GM04503 (cell line): ENCODE results near the gene AP1M1.
A peak's percentile ranks its signal among the peaks of the same experiment; 100 is the strongest.
"Not testable (repeated sequence)": the region's sequence is repeated elsewhere in the genome, so short reads cannot be mapped to it uniquely, and the experiment has no call there.

ENCODE experiments used
- DNase-seq: peaks from one replicate; pipeline ENCODE4 v3.0.0-alpha.2; 2012; ENCODE audit warnings: low read depth

AP1M1 gene

DNA sequence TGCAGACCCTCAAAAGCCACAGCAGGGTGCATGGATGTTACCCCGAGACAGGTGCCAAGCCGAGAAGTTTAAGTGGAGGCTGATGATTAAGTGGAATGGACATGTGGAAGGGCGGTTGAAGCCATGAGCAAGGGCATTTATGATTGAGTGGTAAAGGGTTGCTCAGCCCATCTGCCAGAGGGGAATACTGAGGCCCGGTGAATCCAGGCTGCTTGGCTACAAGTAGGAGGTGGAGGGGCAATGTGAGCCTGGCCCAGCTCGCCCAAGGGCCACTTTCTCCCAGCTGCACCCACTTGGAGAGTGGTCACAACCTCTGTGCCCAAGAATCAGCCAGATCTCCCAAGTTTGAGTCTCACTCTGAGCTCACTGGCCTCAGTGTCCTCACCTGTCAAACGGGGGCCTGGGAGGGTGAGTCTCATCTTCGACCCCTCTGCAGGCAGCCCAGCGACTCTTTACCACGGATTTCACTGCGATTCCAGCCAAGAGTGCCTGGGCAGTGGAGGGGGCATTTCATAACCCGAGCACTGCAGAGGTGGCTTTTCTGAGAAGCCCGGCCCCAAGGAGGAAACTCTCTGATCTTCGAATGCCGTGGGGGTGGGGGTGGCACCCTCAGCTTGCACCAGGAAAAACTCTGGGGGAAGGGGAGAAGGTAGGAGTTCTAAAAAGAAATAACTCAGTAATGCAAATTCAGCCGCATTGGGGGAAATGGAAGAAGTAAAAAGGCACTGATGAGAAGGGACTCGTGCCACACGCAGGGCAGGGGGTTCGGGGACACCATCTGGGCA is 64.1 kb downstream of the AP1M1 start:
- DNase-seq: no peak

DNA sequence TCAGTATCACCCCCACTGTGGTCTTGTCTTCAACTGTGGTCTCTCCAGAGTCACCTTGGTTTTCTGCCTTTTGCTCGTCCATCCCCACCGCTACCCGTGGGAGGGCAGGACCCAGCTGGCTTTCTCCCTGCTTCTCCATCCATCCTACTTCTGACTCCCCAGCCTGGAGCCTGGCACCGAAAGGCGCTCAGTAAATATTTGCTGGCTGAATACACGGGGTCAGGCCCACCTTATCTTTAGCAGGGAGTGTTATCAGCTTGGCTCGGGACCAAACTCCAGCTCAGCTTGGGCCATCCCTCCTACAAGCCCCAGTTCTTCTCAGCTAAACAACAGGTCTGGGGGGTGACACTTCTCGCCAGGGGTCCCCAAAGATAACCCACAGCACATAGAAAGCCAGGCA is 64.9 kb downstream of the AP1M1 start:
- DNase-seq: no peak

DNA sequence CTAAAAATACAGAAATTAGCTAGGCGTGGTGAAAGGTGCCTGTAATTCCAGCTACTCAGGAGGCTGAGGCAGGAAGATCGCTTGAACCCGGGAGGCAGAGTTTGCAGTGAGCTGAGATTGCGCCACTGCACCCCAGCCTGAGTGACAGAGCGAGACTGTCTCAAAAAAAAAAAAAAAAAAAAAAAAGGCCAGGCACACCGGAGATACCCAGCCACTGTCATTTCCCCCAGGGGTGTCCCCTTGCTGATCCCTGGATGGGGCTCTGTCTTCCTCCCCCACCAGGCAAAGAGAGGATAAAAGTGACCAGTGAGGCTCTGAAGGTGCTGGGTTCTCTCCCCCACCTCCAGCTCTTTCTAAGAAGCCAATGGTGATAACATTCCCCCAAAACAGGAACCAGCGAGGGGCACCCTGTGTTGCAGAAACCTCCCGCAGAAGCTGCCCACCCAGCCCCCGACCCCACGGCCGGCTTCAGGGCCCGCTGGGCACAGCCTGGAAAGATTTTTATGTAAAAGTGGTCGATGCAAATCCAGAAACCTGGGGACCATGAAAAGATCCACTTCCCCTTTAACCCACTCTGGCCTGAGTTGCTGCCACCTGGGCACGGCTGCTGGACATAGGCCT is 65.5 kb downstream of the AP1M1 start:
- DNase-seq: no peak

DNA sequence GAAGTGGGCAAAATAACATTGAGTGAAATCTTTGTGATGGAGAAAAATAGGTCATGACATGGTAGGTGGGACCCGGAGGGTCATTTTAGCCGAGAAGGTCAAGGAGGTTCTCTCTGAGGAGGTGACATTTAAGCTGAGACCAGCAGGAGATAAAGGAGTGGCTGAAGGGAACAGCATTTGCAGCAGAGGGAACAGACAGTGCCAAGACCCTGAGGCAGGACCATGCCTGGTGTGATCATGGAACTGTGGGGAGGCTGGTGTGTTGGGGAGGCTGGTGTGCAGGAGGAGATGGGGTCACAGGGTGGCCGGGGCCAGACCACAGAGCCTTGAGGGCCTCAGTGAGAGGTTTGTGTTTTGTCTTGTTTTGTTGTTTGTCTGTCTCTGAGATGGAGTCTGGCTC is 67.5 kb downstream of the AP1M1 start:
- no peak for DNase-seq

DNA sequence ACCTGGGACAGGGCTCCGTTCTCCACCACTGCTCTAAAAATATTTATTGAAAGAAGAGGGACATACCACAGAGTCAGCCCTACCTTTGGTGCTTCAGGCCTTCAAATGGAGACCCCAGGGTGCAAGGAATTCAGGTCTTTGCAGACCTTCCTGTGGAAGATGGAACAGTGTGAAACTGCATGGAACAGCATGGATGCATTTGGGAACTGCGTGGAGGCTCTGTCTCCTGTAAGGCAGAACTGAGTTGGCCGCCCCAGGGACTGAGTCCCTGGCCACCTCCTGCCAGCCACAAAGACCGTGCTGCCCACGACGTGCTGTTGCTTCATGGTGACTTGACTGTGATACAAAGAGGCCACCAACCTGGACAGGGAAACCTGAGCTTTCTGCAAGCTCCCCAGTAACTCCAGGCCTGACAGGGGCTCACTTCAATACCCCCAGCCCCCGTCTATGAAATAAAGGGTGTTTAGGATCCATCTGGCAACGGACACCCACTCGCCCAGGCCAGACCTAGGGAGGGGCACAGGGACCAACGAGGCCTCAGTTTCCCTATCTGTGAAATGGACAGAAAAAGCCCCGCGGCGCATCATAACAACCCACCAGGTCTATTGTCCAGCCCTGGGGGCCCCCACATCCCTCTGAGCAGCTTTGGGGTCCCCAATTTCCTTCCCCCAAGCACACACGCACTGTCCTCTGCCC is 68.3 kb downstream of the AP1M1 start:
- no peak for DNase-seq

DNA sequence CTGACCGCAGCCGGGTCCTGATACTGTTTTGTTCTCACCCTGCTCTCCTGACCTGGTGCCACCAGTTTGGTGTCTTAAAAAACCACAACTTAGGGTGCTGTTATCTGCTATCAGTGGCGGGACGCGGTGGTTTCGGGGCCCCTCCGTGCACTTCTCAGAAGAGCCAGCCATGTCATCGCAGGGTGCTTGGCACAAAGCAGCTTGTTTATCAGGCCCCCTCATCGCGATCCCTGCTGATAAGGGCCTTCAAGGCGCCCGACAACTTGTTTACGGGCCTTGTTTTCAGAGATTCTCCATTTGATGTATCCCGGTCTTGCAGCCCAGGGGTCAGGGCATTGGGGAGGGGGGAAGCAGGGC is 68.9 kb downstream of the AP1M1 start:
- DNase-seq: no peak

DNA sequence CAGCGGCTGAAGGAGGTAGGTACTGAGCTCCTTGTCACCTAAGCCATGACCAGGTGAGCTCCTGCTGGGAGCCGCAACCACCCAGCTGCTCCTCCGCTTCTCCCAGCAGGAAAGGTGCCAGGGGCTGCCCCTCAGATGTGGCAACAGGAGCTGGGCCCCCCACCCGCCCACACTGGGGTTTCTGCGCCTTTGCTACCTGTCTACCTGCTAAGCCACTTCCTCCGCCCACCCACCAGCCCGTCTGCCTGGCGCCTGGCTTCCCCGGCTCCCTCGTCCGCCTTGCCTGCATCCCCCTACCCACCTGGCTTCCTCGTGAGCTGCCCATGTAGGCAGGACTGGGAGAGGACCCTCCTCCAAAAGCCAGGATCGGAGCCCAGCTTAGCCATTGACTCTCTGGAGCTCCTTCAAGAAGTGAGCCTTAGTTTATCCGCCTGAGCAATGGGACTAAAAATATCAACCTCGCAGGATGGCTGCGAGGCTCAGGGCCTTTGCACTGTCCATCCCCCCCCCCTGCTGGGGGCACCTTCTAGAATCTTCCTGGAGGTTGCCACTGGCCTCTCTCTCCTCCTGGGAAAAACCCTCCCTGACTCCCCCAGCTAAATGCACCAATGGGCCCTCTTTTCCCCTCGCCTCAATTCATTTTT is 71.1 kb downstream of the AP1M1 start:
- DNase-seq: no peak

DNA sequence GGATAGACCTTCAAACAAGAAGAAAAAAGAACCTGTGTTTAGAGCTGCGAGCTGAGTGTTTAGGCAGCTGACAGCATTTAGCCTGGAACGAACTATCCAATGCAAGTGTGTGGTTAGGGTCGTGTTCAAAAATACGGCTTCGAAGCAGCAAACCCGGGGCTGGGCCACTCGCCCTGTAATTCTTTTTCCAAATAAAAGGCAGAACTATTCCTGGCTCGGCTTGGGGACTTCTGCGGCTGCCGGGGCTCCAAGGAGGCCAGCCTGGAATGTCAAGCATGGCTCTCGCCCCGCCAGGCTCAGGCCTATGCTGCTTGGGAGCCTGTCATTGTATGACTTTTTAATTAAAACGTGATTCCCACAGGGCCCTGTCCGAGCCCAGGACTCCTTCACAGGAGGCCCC is 75.2 kb downstream of the AP1M1 start:
- no peak for DNase-seq

DNA sequence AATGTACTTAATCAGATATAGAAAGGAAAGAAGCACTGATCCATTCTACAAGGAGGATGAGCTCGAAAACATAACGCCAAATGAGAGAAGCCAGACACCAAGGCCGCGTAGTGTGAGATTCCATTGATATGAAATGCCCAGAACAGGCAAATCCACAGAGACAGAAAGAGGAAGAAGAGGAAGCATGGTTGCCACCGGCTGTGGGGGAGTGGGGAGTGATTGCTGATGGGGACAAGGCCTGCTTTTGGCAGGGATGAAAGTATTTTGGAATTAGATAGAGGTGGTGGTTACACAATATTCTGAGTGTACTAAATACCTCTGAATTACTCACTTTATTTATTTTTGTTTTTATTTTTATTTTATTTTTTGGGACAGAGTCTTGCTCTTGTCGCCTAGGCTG is 76.7 kb downstream of the AP1M1 start:
- no peak for DNase-seq

DNA sequence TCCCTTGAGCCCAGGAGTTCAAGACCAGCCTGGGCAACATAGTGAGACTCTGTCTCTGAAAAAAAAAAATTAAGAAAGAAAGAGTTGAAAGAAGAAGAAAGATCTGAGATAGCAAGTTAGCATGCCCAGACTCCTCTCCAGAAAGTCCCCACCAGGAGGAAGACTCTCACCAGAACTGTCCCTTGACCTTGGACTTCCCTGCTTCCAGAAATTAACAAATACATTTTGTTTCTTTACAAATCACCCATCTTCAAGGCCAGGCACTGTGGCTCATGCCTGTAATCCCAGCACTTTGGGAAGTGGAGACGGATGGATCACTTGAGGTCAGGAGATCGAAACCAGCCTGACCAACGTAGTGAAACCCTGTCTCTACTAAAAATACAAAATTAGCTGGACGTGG is 82.6 kb downstream of the AP1M1 start:
- no peak for DNase-seq

DNA sequence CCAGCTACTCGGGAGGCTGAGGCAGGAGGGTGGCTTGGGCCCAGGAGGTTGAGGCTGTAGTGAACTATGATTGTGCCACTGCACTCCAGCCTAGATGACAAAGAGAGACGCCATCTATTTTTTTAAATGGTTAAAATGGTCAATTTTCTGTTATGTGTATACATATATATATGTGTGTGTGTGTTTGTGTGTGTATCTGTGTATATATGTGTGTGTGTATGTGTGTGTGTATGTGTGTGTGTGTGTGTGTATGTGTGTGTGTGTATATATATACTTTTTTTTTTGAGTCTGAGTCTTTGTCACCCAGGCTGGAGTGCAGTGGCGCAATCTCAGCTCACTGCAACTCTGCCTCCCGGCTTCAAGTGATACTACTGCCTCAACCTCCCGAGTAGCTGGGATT is 84.0 kb downstream of the AP1M1 start:
- no peak for DNase-seq

DNA sequence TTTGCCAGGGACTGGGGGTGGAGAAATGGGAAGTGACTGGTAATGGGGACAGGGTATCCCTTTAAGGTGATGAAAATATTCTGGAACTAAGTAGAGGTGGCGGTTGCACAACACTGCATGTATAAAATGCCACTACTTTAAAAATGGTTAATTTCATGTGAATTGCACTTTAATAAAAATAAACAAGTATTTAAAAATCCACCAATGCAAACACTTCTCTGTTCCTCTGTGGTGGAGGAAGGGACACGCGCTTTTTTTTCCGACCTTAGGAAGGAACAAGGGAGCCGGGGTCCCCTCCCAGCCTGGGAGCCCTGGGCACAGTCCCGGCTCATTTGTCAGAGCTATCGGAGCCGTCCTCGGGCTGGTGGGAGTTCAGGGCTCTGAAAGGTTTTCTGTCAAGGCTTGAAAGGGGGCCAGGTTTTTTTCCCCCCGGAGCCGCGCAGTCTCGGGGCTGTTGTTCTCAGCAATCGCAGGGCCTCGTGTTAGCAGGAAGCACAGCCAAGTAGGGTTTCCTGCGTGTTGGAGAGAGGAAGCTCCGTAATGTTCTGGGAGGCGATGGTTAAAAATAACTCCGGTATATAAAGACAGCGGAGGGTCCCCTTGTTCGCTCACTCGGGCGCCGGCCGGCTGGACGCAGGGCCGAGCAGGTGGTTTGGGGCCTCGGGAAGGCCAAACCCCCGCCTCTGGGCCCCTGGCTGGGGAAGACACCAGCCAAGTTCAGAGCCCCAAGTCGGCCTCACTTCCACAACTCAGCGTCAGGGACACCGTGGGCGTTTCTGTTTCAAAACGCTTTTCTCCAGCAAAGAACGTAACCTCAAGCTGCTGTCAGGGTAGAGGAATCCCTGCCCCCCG is 85.7 kb downstream of the AP1M1 start:
- DNase-seq: no peak

DNA sequence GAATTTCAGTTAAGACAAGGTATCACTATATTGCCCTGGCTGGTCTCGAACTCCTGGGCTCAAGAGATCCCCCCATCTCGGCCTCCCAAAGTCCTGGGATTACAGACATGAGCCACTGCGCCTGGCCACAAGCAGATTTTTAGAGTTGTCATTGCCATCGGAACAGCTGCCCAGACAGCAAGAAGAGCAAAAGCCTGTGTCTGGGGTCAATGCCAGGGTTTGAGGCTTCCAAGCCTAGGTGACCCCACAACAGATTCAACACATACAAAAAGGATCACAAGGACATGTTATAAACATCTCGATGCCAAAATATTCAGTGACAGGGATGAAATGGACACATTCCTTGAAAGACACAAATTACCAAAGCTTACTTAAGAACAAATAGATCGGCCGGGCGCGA is 86.8 kb downstream of the AP1M1 start:
- DNase-seq: no peak

DNA sequence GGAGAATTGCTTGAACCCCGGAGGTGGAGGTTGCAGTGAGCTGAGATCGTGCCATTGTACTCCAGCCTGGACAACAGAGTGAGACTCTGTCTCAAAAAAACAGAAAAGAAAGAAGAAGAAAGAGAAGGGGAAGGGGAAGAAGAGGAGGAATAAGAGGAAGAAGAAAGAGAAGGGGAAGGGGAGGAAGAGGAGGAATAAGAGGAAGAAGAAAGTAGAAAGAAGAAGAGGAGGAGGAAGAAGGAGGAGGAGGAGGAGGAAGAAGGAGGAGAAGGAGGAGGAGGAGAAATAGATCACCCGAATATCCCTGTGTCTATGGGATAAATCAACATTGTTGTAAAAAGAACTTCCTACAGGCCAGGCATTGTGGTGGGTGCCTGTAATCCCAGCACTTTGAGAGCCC is 87.4 kb downstream of the AP1M1 start:
- not testable (repeated sequence) for DNase-seq

DNA sequence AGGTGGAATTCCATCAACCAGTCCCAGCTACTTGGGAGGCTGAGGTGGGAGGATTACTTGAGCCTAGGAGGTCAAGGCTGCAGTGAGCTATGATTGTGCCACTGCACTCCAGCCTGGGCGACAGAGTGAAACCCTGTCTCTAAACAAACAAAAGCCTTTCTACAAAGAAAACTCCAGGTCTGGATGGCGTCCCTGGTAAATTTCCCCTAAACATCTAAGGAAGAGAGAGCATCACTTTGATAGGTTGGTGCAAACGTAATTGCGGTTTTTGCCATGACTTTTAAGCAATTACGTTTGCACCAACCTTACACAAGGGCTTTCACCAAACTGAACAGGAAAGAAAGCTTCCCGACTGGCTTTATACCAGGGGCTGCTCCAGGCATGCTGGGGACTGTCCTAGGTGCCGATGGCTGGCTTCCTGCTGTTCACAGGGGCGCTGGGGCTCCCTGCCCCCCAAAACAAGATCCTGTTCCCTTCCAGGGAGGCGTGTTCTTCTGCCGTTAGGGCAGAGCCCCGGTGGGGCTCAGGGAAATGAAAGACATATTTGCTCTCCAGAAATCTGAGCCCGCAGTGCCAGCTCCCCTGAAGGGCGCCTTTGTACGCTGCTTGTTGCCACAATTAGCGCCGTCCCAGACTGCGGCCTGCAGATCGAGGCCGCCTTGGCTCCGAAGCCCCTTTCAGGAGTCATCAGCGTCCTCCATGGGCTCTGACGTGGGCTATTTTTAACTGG is 88.2 kb downstream of the AP1M1 start:
- DNase-seq: no peak

DNA sequence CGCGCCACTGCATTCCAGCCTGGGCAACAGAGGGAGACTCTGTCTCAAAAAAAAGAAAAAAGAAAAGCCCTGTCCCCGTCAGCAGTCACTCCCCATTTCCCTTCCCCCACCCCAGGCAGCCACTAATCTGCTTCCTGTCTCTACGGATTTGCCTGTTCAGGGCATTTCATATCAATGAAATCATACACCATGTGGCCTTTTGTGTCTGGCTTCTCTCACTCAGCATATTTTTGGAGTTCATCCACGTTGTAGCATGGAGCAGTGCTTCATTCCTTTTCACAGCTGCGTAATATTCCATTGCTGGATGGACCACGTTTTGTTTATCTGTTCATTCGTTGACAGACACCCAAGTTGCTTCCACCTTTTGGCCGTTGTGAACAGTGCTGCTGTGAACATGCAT is 90.8 kb downstream of the AP1M1 start:
- no peak for DNase-seq

DNA sequence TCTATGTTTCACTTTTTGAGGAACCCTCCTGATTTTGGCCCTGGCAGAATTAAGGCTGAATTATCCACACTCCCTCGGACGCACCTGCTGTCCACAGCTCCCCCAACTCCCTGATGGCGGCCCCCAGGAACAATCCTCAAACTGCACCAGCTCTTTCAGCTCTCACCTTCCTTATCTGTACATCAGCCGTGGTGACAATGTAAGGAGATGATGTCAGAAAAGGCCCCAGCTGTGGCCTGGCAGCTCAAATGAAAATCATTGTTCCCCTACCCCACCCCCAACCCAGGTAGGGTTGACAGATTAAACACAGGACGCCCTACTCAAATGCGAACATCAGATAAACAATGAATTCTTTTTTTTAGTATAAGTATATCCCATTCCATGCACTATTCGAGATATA is 91.9 kb downstream of the AP1M1 start:
- DNase-seq: no peak

DNA sequence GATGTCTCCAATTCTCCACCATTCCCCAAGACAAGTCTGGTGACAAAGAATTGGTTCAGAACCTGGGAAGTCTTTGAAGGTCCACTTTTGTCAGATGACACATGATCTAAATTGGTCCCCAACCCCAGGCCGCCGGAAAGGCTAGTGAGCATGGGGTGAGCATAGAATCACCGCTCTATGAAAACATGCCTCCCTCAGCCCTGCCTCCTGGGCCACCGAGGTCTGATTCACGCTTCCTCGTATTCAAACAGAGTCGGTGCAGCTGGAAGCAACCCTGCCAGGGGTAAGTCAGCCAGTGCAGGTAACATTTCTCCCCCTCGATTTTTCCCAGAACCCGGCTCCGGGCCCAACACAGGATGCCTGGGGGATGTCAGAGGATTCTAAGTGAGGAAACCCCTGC is 93.0 kb downstream of the AP1M1 start:
- DNase-seq: no peak

DNA sequence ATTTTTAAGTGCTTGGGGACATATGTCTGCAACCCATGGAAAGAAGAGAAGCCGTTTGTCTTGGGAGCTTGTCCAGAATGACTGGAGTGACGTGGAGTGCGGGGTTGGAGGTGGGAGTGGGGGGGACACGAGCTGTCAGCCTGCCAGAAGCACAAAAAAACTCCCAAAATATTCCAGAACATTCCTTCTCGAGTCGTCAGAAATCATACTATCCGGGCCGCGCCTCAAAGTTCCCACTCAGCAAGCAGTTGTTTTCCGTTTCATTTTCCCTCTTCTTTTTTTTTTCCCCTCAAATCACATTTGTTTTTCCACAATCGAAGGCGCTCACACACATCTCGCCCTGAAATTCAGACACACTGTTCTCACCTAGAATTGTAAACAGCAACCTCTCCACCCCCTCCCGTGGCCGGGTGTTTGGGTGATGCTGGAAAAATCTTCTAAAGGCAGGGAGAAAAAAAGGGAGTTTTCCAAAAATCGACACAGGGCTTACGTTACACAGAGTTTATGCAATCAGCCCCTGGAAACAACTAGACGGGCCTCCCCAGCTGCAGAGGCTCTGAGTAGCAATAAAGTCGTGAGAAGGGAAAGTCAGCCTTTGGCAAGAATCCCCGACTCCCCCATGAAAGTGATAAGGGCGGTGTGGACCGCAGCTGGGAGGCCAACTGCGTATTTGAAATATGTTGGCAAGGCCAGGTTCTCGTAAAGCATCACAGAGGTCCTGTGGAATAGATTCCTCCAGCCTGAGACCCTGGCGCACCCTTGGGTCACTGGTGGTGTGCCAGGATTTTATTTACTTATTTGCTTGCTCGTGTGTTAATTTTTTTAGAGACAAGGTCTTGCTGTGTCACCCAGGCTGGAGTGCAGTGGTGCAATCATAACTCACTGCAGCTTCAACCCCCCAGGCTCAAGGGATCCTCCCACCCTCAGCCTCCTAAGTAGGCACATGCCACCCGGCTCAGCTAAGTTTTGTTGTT is 95.7 kb downstream of the AP1M1 start:
- peak; percentile 83 for DNase-seq

DNA sequence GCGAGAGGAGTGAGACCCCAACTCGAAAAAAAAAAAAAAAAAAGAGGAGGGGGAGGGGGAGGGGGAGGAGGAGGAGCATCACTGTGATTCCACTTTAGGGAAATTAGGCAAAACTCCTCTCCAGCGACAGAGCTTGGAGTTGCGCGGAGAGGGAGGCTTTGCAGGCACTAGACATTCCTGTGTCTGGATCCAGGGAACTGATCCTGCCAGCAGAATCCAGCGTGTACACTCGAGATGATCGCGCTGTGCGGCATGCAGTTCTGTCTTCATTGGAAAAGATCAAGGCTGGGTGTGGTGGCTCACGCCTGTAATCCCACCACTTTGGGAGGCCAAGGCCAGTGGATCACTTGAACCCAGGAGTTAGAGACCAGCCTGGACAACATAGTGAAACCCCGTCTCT is 97.3 kb downstream of the AP1M1 start:
- DNase-seq: no peak
